ENCODE measurements around the gene EGFL7. TPM values are rescaled to one million over a fixed set of nuclear protein-coding genes. Genes with fewer than 3 reads are reported as not detected.

Gene EGFL7
- total RNA-seq, 1 experiment from 2014 or later: 53.1 TPM

GRCh38 chr9:136689108-136689460 is 26.4 kb downstream of the EGFL7 start:
- Histone ChIP-seq H4K20me1 (ENCODE audit: insufficient read depth) (peaks cover 13% of the 10 kb centered on the region), H3K36me3 (ENCODE audit: low read depth) (no peaks in the 10 kb centered on the region), H3K4me2 (no peak overlapping the region), H3K9me2 (ENCODE audit: insufficient read depth) (no peaks in the 10 kb centered on the region), H3K27me3 (ENCODE audit: insufficient read depth, low read depth) (no peaks in the 10 kb centered on the region), H3K4me1 (replicated peaks; ENCODE audit: insufficient read depth) (peaks cover 42% of the 10 kb centered on the region), H3K4me3 (no peak overlapping the region), H3K27ac (no peak overlapping the region), H3K79me2 (ENCODE audit: low read depth) (peaks cover 25% of the 10 kb centered on the region), H3F3A (ENCODE audit: insufficient read depth, low read depth) (peaks cover 19% of the 10 kb centered on the region), H2AFZ (no peak overlapping the region), H3K9me3 (ENCODE audit: insufficient read depth, low read depth) (no peaks in the 10 kb centered on the region)
- CTCF ChIA-PET: no interaction called here
- intact Hi-C loops (cut with micrococcal nuclease; ENCODE audit: unreplicated experiment): no loop called here
- no peak for TF ChIP-seq EZH2 (IDR thresholded peaks at IDR 0.05; ENCODE audit: low read depth)
- TF ChIP-seq, protein P1, sequence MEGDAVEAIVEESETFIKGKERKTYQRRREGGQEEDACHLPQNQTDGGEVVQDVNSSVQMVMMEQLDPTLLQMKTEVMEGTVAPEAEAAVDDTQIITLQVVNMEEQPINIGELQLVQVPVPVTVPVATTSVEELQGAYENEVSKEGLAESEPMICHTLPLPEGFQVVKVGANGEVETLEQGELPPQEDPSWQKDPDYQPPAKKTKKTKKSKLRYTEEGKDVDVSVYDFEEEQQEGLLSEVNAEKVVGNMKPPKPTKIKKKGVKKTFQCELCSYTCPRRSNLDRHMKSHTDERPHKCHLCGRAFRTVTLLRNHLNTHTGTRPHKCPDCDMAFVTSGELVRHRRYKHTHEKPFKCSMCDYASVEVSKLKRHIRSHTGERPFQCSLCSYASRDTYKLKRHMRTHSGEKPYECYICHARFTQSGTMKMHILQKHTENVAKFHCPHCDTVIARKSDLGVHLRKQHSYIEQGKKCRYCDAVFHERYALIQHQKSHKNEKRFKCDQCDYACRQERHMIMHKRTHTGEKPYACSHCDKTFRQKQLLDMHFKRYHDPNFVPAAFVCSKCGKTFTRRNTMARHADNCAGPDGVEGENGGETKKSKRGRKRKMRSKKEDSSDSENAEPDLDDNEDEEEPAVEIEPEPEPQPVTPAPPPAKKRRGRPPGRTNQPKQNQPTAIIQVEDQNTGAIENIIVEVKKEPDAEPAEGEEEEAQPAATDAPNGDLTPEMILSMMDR (conservative IDR thresholded peaks at IDR 0.05): no peak
- no peak for DNase-seq
- no TSS peak for BruUV-seq (replicated peaks)
- POLR2A ChIA-PET (ENCODE audit: unreplicated experiment): interaction anchor here (0.5 kb wide), 1 partner anchor 18 kb away, joined by 12 read pairs; no protein-coding TSS in a partner anchor

DNA sequence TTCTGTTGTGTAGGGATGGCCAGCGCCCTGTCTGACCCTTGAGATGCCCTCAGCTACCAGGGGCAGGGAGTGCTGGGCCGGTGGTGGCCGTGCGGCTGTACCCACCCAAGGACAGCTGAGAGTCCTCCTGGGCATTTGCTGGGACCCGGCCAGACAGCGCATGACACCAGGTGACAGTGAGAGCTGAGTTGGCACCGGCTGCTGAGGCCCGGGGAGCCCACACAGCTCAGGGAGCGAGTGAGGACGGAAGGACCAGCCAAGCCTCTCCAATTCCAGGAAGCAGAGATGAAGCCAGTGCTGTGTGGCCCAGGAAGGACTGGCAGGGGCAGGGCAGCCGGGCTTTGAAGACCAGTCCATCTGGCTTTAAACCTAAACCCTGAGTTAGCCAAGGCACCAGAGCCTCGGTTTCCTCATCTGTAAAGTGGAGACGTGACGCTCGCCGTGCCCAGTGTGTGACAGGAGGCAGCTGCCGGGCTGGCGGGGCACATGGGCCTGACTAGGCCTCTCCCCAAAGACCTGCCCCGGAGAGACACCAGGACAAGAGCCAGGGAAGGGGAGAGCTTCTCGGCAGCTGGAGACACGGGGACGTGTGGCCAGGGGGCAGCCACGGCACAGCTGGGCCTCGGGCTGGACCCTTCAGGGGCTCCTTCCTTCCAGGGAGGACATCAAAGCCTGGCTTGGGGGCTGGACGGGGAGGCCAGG is 27.5 kb downstream of the EGFL7 start:
- H2AFZ ChIP-seq: no peak overlapping the region
- peaks cover 29% of the 10 kb centered on the region for H3F3A ChIP-seq (ENCODE audit: insufficient read depth, low read depth)
- no peak for DNase-seq
- no peaks in the 10 kb centered on the region for H3K36me3 ChIP-seq (ENCODE audit: low read depth)
- intact Hi-C loops (cut with micrococcal nuclease; ENCODE audit: unreplicated experiment): loop anchor here (5.0 kb wide), 1 partner anchor 143 kb away; the partner anchor contains the start of gene NOTCH1
- no peaks in the 10 kb centered on the region for H3K27me3 ChIP-seq (ENCODE audit: insufficient read depth, low read depth)
- TF ChIP-seq, protein P1 (conservative IDR thresholded peaks at IDR 0.05): no peak
- no peak for TF ChIP-seq EZH2 (IDR thresholded peaks at IDR 0.05; ENCODE audit: low read depth)
- peaks cover 7% of the 10 kb centered on the region for H4K20me1 ChIP-seq (ENCODE audit: insufficient read depth)
- BruUV-seq (replicated peaks): no TSS peak
- no peaks in the 10 kb centered on the region for H3K9me3 ChIP-seq (ENCODE audit: insufficient read depth, low read depth)
- peaks cover 14% of the 10 kb centered on the region for H3K79me2 ChIP-seq (ENCODE audit: low read depth)
- H3K4me3 ChIP-seq: no peak overlapping the region
- no peak overlapping the region for H3K27ac ChIP-seq
- H3K4me2 ChIP-seq: no peak overlapping the region
- peaks cover 53% of the 10 kb centered on the region for H3K4me1 ChIP-seq (replicated peaks; ENCODE audit: insufficient read depth)
- POLR2A ChIA-PET (ENCODE audit: unreplicated experiment): no interaction called here
- CTCF ChIA-PET: interaction anchor here (0.6 kb wide), 1 partner anchor 732 kb away, joined by 3 read pairs; no protein-coding TSS in a partner anchor
- H3K9me2 ChIP-seq (ENCODE audit: insufficient read depth): no peaks in the 10 kb centered on the region

GRCh38 chr9:136690806-136691261 is 28.1 kb downstream of the EGFL7 start:
- H2AFZ ChIP-seq: no peak overlapping the region
- H3K27ac ChIP-seq: no peak overlapping the region
- no peaks in the 10 kb centered on the region for H3K9me2 ChIP-seq (ENCODE audit: insufficient read depth)
- H3F3A ChIP-seq (ENCODE audit: insufficient read depth, low read depth): peaks cover 32% of the 10 kb centered on the region
- no peaks in the 10 kb centered on the region for H3K27me3 ChIP-seq (ENCODE audit: insufficient read depth, low read depth)
- BruUV-seq (replicated peaks): no TSS peak
- no peak overlapping the region for H3K4me2 ChIP-seq
- H4K20me1 ChIP-seq (ENCODE audit: insufficient read depth): peaks cover 3% of the 10 kb centered on the region
- H3K36me3 ChIP-seq (ENCODE audit: low read depth): no peaks in the 10 kb centered on the region
- H3K4me1 ChIP-seq (replicated peaks; ENCODE audit: insufficient read depth): peaks cover 53% of the 10 kb centered on the region
- TF ChIP-seq, protein P1 (conservative IDR thresholded peaks at IDR 0.05): no peak
- no peak for TF ChIP-seq EZH2 (IDR thresholded peaks at IDR 0.05; ENCODE audit: low read depth)
- H3K4me3 ChIP-seq: no peak overlapping the region
- no peak for DNase-seq
- H3K9me3 ChIP-seq (ENCODE audit: insufficient read depth, low read depth): no peaks in the 10 kb centered on the region
- intact Hi-C loops (cut with micrococcal nuclease; ENCODE audit: unreplicated experiment): loop anchor here (5.0 kb wide), 1 partner anchor 144 kb away; the partner anchor contains the start of gene NOTCH1
- POLR2A ChIA-PET (ENCODE audit: unreplicated experiment): no interaction called here
- CTCF ChIA-PET: no interaction called here
- peaks cover 8% of the 10 kb centered on the region for H3K79me2 ChIP-seq (ENCODE audit: low read depth)
